Mononuclear cell (primary cell): ENCODE measurements around the gene PNLDC1. TPM values are rescaled to one million over a fixed set of nuclear protein-coding genes. Genes with fewer than 3 reads are reported as not detected.
"Not testable (repeated sequence)": the region's sequence is repeated elsewhere in the genome, so short reads cannot be mapped to it uniquely, and the experiment has no call there.

Experiments used
- H3K27me3 ChIP-seq: 2 replicates; pipeline ENCODE4 v1.6.0; 2011; ENCODE audit warnings: low read length, control low read depth; ENCODE audit not compliant: insufficient read depth
- H3K4me1 ChIP-seq: 2 replicates; pipeline ENCODE4 v1.5.1; 2011; ENCODE audit warnings: mild to moderate bottlenecking, low read length, control low read depth; ENCODE audit not compliant: insufficient read depth
- H3K4me3 ChIP-seq: 2 replicates; pipeline ENCODE4 v1.5.1; 2011; ENCODE audit warnings: mild to moderate bottlenecking, low read length, moderate library complexity
- H3K9me3 ChIP-seq: 2 replicates; pipeline ENCODE4 v1.5.1; 2011; ENCODE audit warnings: low read depth, mild to moderate bottlenecking, control low read depth, low read length
- total RNA-seq: library from RNA; depleted of rRNA; stranded (reverse); fragments of >200 nt; gene quantifications from one replicate; pipeline ENCODE4 v1.2.3, GENCODE V29; 2012

The PNLDC1 gene
- total RNA-seq, 1 donor, result 0.10 TPM

GRCh38 chr6:159766906-159767305, 33.2 kb upstream of the PNLDC1 start:
- no peaks in the 10 kb centered on the region for H3K9me3 ChIP-seq
- peaks cover 9% of the 10 kb centered on the region for H3K4me1 ChIP-seq
- no peaks in the 10 kb centered on the region for H3K27me3 ChIP-seq
- H3K4me3 ChIP-seq, result no peak overlapping the region

GRCh38 chr6:159769470-159769869, 30.6 kb upstream of the PNLDC1 start:
- Histone ChIP-seq H3K4me3 (no peak overlapping the region), H3K9me3 (no peaks in the 10 kb centered on the region), H3K4me1 (no peaks in the 10 kb centered on the region), H3K27me3 (no peaks in the 10 kb centered on the region)

GRCh38 chr6:159772196-159772595, 27.9 kb upstream of the PNLDC1 start:
- Histone ChIP-seq H3K27me3 (no peaks in the 10 kb centered on the region), H3K4me3 (no peak overlapping the region), H3K4me1 (no peaks in the 10 kb centered on the region), H3K9me3 (no peaks in the 10 kb centered on the region)

DNA sequence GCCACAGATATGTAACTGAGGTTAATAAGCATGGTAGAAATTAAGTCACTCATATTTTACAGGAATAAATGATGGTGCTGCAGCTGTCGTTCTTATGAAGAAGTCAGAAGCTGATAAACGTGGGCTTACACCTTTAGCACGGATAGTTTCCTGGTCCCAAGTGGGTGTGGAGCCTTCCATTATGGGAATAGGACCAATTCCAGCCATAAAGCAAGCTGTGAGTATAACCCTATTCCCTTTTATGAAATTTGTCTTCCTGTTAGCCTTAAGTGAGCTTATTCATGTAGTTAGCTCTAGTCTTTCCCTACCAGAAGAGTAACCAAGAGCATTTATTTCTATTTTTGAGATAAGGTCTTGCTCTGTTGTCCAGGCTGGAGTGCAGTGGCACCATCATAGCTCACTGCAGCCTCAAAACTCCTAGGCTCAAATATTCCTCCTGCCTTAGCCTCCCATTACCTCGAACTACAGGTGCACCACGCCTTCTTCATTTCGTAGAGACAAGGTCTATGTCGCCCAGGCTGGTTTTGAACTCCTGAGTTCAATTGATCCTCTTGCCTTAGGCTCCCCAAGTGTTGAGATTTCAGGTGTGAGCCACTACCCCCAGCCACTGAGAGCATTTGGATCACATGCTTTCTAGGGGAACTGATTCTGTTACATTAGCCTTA, 22.7 kb upstream of the PNLDC1 start:
- Histone ChIP-seq H3K9me3 (no peaks in the 10 kb centered on the region), H3K27me3 (no peaks in the 10 kb centered on the region), H3K4me3 (no peak overlapping the region), H3K4me1 (no peaks in the 10 kb centered on the region)

GRCh38 chr6:159778131-159778530, 21.9 kb upstream of the PNLDC1 start:
- H3K27me3 ChIP-seq, result no peaks in the 10 kb centered on the region
- H3K4me1 ChIP-seq, result no peaks in the 10 kb centered on the region
- H3K9me3 ChIP-seq, result no peaks in the 10 kb centered on the region
- H3K4me3 ChIP-seq, result no peak overlapping the region

- Histone ChIP-seq H3K4me1 (no peaks in the 10 kb centered on the region), H3K9me3 (no peaks in the 10 kb centered on the region), H3K27me3 (no peaks in the 10 kb centered on the region), H3K4me3 (no peak overlapping the region)
Observed at GRCh38 chr6:159778542-159779103, 21.5 kb upstream of the PNLDC1 start.

DNA sequence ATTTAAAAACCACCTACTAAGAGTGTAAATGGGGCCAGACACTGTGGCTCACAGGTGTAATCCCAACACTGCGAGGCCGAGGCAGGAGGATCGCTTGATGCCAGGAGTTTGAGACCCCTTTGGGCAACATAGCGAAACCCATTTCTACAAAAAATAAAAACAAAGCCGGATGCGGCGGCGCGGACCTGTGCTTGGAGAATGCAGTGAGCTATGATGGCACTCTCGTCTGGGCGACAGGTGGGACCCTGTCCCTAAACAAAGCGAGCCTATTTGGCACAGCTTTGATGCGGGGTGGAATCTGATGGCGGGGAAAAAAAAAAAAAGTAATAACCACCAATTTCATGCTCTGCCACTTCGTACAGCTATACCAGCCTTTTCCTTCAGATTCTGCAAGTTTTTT, 11.8 kb upstream of the PNLDC1 start:
- Histone ChIP-seq H3K9me3 (no peaks in the 10 kb centered on the region), H3K4me3 (peak overlapping the region; percentile 89), H3K27me3 (no peaks in the 10 kb centered on the region), H3K4me1 (peaks cover 33% of the 10 kb centered on the region)

DNA sequence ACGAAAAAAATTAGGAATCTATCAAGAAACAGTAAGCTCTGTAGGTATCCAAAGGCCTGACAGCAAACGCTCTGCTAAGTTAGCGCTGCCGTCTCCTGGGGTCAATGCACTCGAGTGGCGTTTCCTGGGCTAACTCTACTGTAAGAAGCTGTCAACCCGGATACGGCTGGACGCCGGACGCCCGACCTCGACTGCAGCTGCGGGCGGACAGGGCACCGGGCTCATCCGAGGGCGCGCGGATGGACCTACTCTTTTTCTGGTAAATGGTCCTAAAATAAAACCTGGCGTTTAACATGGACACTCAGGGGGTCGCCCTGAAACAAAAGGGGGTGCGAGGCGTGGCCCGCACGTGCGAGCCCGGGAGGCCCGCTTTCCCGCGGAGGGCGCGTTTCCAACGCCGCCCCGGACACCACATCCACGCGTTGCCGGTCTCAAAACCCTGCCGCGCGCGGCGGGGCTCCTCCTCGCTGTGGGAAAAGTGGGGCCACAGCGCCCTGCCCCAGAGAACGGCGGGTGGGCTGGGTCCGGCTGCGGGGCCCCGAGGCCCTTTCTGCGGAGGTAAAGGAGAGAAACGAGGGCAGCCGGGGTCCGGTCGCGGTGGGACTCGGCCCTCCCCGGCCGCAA, 11.2 kb upstream of the PNLDC1 start:
- Histone ChIP-seq H3K27me3 (no peaks in the 10 kb centered on the region), H3K4me1 (peaks cover 33% of the 10 kb centered on the region), H3K9me3 (no peaks in the 10 kb centered on the region), H3K4me3 (peak overlapping the region; percentile 89)

GRCh38 chr6:159789377-159790148, 10.5 kb upstream of the PNLDC1 start, which contains the start of gene TCP1:
TSS of gene TCP1 (minus strand) at chr6:159789602. CDS start at chr6:159789468, 134 bp downstream.
- Histone ChIP-seq H3K27me3 (no peaks in the 10 kb centered on the region), H3K9me3 (no peaks in the 10 kb centered on the region), H3K4me1 (peaks cover 33% of the 10 kb centered on the region), H3K4me3 (peak within 1 kb of the TSS; percentile 89)

DNA sequence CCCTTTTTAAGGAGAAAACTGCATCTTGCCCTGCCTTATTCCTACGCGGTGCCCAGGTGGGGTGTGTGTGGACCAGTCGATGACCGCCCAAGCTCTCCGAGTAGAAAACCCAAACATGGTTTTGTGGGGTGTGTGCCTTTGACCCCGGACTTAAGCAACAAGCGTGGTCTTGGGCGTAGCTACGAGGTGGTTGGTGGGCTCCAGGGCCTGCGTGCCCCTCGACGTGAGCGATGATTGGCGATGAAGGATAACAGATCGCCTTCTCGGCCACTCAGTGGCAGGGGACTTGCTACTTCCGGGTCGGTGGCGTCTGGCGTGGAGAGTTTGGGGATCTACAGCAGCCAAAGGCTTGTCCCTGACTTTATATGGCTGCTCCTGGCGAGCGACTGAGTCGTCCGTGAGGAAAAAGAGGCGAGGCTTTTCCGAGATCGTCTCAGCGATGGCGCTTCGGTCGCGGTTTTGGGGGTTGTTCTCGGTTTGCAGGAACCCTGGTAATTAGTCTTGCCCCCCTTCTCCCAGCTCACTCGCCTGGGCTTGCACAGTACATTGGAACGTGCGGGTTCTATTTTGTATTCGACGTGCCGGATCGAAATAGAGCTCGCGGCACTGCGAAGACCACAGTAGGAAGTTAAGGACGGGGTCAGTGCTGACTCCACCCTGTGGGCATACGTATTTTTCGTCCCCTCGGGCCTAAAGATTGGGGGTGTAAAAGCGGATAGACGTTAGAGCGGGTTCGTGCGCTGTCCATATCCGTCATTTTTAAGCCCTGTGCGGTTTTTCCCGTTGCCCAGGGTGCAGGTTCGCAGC, 9.7 kb upstream of the PNLDC1 start, which contains the start of gene MRPL18:
Gene MRPL18 (plus strand): TSS at position 319 of the 807 bp plus-strand sequence. CDS start 121 bp downstream, at position 440.
- Histone ChIP-seq H3K9me3 (no peaks in the 10 kb centered on the region), H3K27me3 (no peaks in the 10 kb centered on the region), H3K4me1 (peaks cover 33% of the 10 kb centered on the region), H3K4me3 (peak within 1 kb of the TSS; percentile 89)

GRCh38 chr6:159790956-159791598, 9.0 kb upstream of the PNLDC1 start:
- H3K4me3 ChIP-seq, result peak overlapping the region; percentile 89
- no peaks in the 10 kb centered on the region for H3K27me3 ChIP-seq

GRCh38 chr6:159794976-159795375, 5.1 kb upstream of the PNLDC1 start:
- not testable (repeated sequence) for H3K27me3 ChIP-seq, H3K9me3 ChIP-seq, H3K4me3 ChIP-seq
- peaks cover 16% of the 10 kb centered on the region for H3K4me1 ChIP-seq

More at GRCh38 chr6:159790956-159791598, 9.0 kb upstream of the PNLDC1 start:
- Histone ChIP-seq H3K4me1 (peaks cover 33% of the 10 kb centered on the region), H3K9me3 (no peaks in the 10 kb centered on the region)

DNA sequence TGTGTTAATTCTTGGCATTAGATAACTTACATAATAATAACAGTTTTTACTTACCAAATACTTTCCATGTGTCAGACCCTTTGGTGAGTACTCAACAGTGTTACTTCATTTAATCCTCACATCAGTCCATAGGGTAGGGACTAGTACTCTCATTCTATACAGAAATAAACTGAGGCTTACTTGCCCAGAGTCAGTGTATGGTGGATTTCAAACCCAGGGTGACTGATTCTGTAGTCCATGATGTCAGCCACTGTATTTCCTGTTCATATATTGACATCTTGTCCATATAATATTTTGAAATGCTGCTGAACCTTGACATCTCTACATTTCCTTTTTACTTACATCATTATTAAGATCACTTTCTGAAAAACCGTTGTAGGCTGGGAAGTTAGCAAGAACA, 2.5 kb upstream of the PNLDC1 start:
- Histone ChIP-seq H3K4me3 (no peak overlapping the region), H3K9me3 (no peaks in the 10 kb centered on the region), H3K27me3 (no peaks in the 10 kb centered on the region), H3K4me1 (peaks cover 10% of the 10 kb centered on the region)

DNA sequence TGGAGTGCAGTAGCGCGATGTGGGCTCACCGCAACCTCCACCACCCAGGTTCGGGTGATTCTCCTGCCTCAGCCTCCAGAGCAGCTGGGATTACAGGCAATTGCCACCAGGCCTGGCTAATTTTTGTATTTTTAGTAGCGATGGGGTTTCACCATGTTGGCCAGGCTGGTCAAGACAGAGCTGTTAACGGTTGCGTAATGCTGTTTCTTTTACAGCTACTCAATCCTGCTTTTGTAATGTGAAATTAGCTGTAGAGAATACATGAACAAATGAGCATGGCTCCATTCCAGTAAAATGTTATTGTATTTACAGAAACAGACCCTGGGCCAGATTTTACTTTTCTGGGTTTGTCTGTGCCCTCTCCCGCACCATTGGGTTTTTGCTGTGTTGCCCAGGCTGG, 1.9 kb downstream of the PNLDC1 start:
- Histone ChIP-seq H3K4me3 (no peak overlapping the region), H3K9me3 (no peaks in the 10 kb centered on the region), H3K27me3 (no peaks in the 10 kb centered on the region), H3K4me1 (peaks cover 10% of the 10 kb centered on the region)
